Left ventricle myocardium inferior (tissue), 1 donor: Measurements from ENCODE around the gene ACR. TPM values are rescaled to one million over a fixed set of nuclear protein-coding genes. Genes with fewer than 3 reads are reported as not detected.

ENCODE experiments used
- DNase-seq: peaks from one replicate; pipeline ENCODE4 v3.0.0-alpha.2; 2020
- H3K27ac ChIP-seq: fragments of 200-600 bp; replicated peaks from 2 replicates; pipeline ENCODE4 v1.8.0; 2021
- H3K27me3 ChIP-seq: fragments of 200-600 bp; 2 replicates; pipeline ENCODE4 v1.8.0; 2021; ENCODE audit warnings: low read depth
- H3K36me3 ChIP-seq: fragments of 200-600 bp; 2 replicates; pipeline ENCODE4 v1.8.0; 2021
- H3K4me1 ChIP-seq: fragments of 200-600 bp; 2 replicates; pipeline ENCODE4 v1.8.0; 2021
- H3K4me3 ChIP-seq: fragments of 200-600 bp; 2 replicates; pipeline ENCODE4 v1.8.0; 2021; ENCODE audit warnings: mild to moderate bottlenecking, moderate library complexity
- H3K9me3 ChIP-seq: fragments of 200-600 bp; replicated peaks from 2 replicates; pipeline ENCODE4 v1.8.0; 2021
- intact Hi-C: fragments of 100-400 bp; cut with micrococcal nuclease; formaldehyde crosslinking; loops from one replicate; pipeline ENCODE4 v1.11.0; 2022
- total RNA-seq: library from RNA; stranded (reverse); fragmentation: NEBNext Ultra II Directional; extraction: Animal tissue kit (Norgen Biotek cat#: 25700); gene quantifications from one replicate; pipeline ENCODE4 v1.2.1, GENCODE V29; 2021
- TF ChIP-seq, protein P1 (sequence below): fragments of 200-600 bp; IDR thresholded peaks from 2 replicates; pipeline ENCODE4 v1.8.0; 2021; ENCODE audit warnings: antibody characterized with exemption, mild to moderate bottlenecking, borderline replicate concordance
- donor health status: DM: no; HTN: yes; CAD: no; lungs with severe emphysema.

ACR gene
- total RNA-seq, 1 donor from 2014 or later = 0.30 TPM

DNA sequence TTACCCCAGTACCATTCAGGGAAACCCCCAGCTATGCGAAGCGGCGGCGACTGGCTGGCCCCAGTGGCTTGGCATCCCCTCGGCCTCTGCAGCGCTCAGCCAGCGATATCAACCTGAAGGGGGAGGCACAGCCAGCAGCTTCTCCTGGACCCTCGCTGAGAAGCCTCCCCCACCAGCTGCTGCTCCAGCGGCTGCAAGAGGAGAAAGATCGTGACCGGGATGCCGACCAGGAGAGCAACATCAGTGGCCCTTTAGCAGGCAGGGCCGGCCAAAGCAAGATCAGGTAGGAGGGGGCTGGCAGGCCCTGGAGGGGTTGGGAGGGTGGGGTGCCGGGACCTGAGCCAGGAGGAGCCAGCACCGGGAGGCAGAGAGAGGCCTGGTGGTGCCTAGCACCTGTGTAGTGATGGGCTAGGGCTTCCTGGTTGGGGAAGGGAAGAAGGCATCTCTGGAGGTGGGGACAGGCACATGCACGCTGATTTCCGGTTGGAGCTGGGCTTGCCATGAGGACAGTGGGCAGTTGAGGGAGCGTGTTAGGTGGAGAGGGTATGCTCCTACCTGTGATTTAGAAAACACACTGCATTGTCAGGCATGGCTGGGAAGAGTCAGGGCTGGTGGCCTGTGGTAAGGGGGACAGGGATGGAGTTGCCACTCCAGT, 43.1 kb upstream of the ACR start:
- DNase-seq = peak; percentile 11
- intact Hi-C loops = no loop called here
- TF ChIP-seq, protein P1, sequence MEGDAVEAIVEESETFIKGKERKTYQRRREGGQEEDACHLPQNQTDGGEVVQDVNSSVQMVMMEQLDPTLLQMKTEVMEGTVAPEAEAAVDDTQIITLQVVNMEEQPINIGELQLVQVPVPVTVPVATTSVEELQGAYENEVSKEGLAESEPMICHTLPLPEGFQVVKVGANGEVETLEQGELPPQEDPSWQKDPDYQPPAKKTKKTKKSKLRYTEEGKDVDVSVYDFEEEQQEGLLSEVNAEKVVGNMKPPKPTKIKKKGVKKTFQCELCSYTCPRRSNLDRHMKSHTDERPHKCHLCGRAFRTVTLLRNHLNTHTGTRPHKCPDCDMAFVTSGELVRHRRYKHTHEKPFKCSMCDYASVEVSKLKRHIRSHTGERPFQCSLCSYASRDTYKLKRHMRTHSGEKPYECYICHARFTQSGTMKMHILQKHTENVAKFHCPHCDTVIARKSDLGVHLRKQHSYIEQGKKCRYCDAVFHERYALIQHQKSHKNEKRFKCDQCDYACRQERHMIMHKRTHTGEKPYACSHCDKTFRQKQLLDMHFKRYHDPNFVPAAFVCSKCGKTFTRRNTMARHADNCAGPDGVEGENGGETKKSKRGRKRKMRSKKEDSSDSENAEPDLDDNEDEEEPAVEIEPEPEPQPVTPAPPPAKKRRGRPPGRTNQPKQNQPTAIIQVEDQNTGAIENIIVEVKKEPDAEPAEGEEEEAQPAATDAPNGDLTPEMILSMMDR = no peak
- Histone ChIP-seq H3K27ac (peak overlapping the region; percentile 41), H3K27me3 (no peaks in the 10 kb centered on the region), H3K4me1 (peaks cover 86% of the 10 kb centered on the region), H3K36me3 (peaks cover 18% of the 10 kb centered on the region), H3K9me3 (peaks cover 4% of the 10 kb centered on the region), H3K4me3 (peak overlapping the region; percentile 15)

GRCh38 chr22:50695421-50696250, 42.4 kb upstream of the ACR start:
- TF ChIP-seq, protein P1 = no peak
- H3K4me3 ChIP-seq = peak overlapping the region; percentile 67
- H3K27me3 ChIP-seq = no peaks in the 10 kb centered on the region
- H3K36me3 ChIP-seq = peaks cover 18% of the 10 kb centered on the region
- peak overlapping the region; percentile 41 for H3K27ac ChIP-seq
- intact Hi-C loops = no loop called here
- peaks cover 86% of the 10 kb centered on the region for H3K4me1 ChIP-seq
- peaks cover 4% of the 10 kb centered on the region for H3K9me3 ChIP-seq
- no peak for DNase-seq

DNA sequence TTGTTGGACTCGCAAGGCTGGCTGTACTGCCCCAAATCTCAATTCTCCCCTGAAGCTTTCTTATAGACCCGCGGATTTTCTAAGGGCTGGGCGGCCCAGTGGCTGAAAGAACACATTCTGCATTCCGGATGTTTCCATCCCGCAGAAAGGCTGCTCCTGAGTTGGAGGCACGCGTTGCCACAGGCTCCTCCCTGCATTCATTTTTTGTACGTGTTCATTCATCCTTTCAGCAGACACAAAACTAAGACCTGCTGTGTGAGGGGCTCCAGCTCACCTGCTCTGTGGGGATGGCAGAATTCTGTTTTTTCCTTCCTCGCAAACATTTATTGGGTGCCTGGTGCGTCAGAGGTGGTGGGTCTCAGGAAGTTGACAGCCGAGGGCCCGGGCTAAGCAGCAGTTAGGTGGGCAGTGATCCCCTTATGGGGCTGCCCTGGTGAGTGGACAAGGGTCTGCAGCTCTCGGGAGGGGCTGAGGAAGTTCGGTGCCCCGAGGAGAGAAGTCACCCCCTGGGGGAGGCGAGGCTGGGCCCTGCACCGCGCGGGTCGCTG, 41.7 kb upstream of the ACR start:
- peak; percentile 12 for DNase-seq
- peaks cover 90% of the 10 kb centered on the region for H3K4me1 ChIP-seq
- H3K27me3 ChIP-seq = no peaks in the 10 kb centered on the region
- H3K27ac ChIP-seq = peak overlapping the region; percentile 41
- H3K4me3 ChIP-seq = peak overlapping the region; percentile 67
- peaks cover 18% of the 10 kb centered on the region for H3K36me3 ChIP-seq
- TF ChIP-seq, protein P1 = no peak
- H3K9me3 ChIP-seq = peaks cover 4% of the 10 kb centered on the region
- intact Hi-C loops = no loop called here

GRCh38 chr22:50696799-50697561, 41.0 kb upstream of the ACR start:
- H3K27me3 ChIP-seq = no peaks in the 10 kb centered on the region
- intact Hi-C loops = no loop called here
- peak; percentile 20 for DNase-seq
- H3K4me3 ChIP-seq = peak overlapping the region; percentile 67
- H3K9me3 ChIP-seq = no peaks in the 10 kb centered on the region
- H3K4me1 ChIP-seq = peaks cover 93% of the 10 kb centered on the region
- TF ChIP-seq, protein P1 = peak; percentile 59
- H3K36me3 ChIP-seq = peaks cover 18% of the 10 kb centered on the region
- peak overlapping the region; percentile 41 for H3K27ac ChIP-seq
